ENCODE data around the gene KAT8.
A peak's percentile ranks its signal among the peaks of the same experiment; 100 is the strongest.

Gene KAT8

DNA sequence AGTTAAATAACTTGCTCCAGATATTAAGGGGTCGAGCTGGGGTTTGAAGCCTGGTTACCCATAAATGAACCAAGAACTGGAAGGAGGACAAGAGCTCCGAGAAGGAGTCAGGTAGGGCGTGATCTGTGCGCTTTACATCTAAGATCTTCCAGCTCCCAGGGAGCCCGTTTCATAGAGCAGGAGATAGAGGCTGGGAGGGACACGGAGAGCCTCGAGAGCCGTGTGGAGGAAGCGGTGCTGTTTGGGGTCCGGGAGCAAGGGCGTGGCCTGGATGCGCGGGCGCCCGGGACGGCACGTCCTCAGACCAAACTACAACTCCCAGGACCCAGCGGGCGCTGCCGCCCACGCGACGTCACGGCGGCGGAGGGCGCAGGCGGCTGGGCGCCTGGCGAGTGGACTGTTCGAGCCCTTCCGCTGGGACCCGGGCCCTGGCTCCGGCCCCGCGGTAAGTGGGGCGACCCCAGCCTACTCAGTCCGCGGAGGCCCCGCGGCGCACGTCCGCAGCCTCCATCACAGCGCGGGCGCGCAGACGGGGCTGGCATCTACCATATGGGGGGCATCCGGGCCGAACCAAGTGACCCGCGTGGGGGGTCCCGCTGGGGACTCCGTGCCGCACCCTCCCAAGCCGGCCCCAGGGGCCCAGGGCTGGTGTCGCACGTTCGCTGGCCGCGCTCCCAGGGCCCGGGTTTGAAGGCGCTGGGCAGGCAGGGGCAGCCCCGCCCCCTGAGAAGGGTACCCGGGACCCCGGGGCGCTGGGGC, 9.2 kb upstream of the KAT8 start, which contains the start of gene BCKDK:
BCKDK (plus strand) TSS at position 352 of the 759 bp plus-strand sequence. CDS start 838 bp downstream, outside the sequence.
- peak; percentile 82 for DNase-seq
- peaks cover 41% of the 10 kb centered on the region for H3K36me3 ChIP-seq
- no peaks in the 10 kb centered on the region for H3K27me3 ChIP-seq (ENCODE audit: insufficient read depth, low read depth, severe bottlenecking)
- H3K27ac ChIP-seq, result peak within 1 kb of the TSS; percentile 86
- no peaks in the 10 kb centered on the region for H3K9me3 ChIP-seq (ENCODE audit: severe bottlenecking)
- peak within 1 kb of the TSS; percentile 68 for H3K4me3 ChIP-seq (ENCODE audit: low read depth, low read length)
- TF ChIP-seq, protein P1, sequence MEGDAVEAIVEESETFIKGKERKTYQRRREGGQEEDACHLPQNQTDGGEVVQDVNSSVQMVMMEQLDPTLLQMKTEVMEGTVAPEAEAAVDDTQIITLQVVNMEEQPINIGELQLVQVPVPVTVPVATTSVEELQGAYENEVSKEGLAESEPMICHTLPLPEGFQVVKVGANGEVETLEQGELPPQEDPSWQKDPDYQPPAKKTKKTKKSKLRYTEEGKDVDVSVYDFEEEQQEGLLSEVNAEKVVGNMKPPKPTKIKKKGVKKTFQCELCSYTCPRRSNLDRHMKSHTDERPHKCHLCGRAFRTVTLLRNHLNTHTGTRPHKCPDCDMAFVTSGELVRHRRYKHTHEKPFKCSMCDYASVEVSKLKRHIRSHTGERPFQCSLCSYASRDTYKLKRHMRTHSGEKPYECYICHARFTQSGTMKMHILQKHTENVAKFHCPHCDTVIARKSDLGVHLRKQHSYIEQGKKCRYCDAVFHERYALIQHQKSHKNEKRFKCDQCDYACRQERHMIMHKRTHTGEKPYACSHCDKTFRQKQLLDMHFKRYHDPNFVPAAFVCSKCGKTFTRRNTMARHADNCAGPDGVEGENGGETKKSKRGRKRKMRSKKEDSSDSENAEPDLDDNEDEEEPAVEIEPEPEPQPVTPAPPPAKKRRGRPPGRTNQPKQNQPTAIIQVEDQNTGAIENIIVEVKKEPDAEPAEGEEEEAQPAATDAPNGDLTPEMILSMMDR (IDR thresholded peaks at IDR 0.05; ENCODE audit: low read depth, low read length), result no peak

DNA sequence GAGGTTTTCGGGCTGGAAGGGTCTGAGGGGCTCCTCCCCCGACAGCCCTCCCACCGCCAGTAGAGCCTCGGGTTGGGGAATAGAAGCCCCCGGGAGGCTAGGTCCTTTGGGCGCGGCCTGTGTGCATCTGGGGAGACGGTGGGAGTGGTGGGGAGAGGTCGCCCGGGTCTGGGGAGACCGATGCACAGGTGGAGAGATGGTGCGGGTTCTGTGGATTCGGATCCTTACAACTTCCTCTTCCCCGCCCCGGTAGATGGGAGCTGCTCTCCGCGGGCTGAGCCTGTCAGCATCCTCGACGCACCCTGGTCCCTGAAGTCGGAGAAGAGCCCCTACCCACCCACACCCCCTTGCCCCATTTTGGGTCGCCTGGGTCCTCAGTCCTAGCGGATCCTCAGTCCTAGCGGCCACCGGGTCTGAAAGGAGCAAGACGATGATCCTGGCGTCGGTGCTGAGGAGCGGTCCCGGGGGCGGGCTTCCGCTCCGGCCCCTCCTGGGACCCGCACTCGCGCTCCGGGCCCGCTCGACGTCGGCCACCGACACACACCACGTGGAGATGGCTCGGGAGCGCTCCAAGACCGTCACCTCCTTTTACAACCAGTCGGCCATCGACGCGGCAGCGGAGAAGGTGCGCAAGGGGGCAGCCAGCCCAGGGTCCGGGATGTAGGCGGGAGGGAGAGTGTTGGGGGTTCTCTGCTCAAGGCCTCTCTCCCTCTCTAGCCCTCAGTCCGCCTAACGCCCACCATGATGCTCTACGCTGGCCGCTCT, 8.5 kb upstream of the KAT8 start:
- H3K4me3 ChIP-seq (ENCODE audit: low read depth, low read length), result peak overlapping the region; percentile 68
- TF ChIP-seq, protein P1 (IDR thresholded peaks at IDR 0.05; ENCODE audit: low read depth, low read length), result no peak
- no peaks in the 10 kb centered on the region for H3K27me3 ChIP-seq (ENCODE audit: insufficient read depth, low read depth, severe bottlenecking)
- DNase-seq, result no peak
- no peaks in the 10 kb centered on the region for H3K9me3 ChIP-seq (ENCODE audit: severe bottlenecking)
- H3K36me3 ChIP-seq, result peaks cover 44% of the 10 kb centered on the region
- H3K27ac ChIP-seq, result peak overlapping the region; percentile 86

DNA sequence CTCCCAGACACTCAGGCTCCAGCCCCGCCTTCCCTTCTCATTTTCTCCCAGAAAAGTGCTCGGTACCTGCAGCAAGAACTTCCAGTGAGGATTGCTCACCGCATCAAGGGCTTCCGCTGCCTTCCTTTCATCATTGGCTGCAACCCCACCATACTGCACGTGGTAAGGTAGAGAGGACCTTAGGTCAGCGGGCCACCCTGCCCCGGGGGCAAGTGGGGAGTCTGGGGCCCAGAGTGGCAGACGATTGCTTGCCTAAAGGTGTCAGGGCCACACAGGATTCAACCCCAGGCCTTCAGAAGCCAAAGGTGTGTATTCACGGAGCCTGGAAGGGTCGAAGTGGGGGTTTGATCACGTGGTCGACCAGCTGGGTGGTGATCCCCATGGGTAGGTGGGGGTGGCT, 7.8 kb upstream of the KAT8 start:
- peaks cover 44% of the 10 kb centered on the region for H3K36me3 ChIP-seq
- no peak for DNase-seq
- no peaks in the 10 kb centered on the region for H3K27me3 ChIP-seq (ENCODE audit: insufficient read depth, low read depth, severe bottlenecking)
- no peak overlapping the region for H3K27ac ChIP-seq
- H3K4me3 ChIP-seq (ENCODE audit: low read depth, low read length), result no peak overlapping the region
- no peaks in the 10 kb centered on the region for H3K9me3 ChIP-seq (ENCODE audit: severe bottlenecking)
- TF ChIP-seq, protein P1 (IDR thresholded peaks at IDR 0.05; ENCODE audit: low read depth, low read length), result no peak

DNA sequence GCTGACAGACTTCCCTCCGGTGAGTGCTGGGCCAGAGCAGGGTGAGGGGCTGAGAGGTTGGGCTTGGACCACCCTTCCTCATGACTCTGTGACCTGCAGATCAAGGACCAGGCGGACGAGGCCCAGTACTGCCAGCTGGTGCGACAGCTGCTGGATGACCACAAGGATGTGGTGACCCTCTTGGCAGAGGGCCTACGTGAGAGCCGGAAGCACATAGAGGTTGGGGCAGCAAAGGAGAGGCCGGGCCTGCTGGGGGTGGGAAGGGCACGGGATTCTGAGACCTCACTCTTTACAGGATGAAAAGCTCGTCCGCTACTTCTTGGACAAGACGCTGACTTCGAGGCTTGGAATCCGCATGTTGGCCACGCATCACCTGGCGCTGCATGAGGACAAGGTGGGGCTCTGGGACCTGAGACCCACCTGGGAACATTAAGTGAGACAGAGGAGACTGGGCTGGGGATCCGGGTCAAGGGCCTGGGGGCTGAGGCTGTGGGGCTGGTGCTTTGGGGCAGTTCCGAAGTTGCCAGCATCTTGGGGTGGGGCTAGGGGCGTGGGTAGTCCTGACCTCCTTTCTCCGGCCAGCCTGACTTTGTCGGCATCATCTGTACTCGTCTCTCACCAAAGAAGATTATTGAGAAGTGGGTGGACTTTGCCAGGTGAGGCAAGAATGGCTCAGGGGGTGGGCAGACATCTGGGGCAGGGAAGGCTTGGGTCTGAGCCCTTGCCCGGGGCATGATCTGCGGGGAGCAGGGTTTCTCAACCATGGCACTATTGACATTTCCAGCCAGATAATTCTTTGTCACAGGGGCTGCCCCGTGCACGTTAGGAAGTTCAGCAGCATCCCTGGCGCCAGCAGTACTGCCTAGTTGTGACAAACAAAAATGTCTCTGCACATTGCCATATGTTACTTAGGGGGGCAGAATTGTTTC, 7.1 kb upstream of the KAT8 start:
- no peak for DNase-seq
- Histone ChIP-seq H3K27ac (no peak overlapping the region), H3K36me3 (peaks cover 44% of the 10 kb centered on the region), H3K4me3 (ENCODE audit: low read depth, low read length) (no peak overlapping the region), H3K27me3 (ENCODE audit: insufficient read depth, low read depth, severe bottlenecking) (no peaks in the 10 kb centered on the region), H3K9me3 (ENCODE audit: severe bottlenecking) (no peaks in the 10 kb centered on the region)
- TF ChIP-seq, protein P1 (IDR thresholded peaks at IDR 0.05; ENCODE audit: low read depth, low read length), result no peak

DNA sequence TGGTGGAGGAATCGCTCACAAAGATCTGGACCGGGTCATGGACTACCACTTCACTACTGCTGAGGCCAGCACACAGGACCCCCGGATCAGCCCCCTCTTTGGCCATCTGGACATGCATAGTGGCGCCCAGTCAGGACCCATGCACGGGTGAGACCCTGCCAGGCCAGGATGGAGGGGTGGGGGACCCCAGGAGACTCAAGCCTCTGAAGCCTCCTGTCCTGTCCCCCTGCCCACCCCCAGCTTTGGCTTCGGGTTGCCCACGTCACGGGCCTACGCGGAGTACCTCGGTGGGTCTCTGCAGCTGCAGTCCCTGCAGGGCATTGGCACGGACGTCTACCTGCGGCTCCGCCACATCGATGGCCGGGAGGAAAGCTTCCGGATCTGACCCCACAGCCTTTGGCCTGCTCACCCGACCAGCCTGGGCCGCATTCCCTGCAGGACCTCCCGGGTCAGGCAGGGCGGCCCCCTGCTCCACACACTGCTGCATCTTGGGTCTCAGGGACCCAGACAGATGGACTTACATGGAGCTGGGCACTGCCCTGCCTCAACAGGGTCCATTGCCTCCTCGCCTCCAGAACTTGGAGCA, 5.5 kb upstream of the KAT8 start:
- TF ChIP-seq, protein P1 (IDR thresholded peaks at IDR 0.05; ENCODE audit: low read depth, low read length), result no peak
- H3K4me3 ChIP-seq (ENCODE audit: low read depth, low read length), result no peak overlapping the region
- peaks cover 44% of the 10 kb centered on the region for H3K36me3 ChIP-seq
- no peak overlapping the region for H3K27ac ChIP-seq
- no peaks in the 10 kb centered on the region for H3K9me3 ChIP-seq (ENCODE audit: severe bottlenecking)
- no peak for DNase-seq
- H3K27me3 ChIP-seq (ENCODE audit: insufficient read depth, low read depth, severe bottlenecking), result no peaks in the 10 kb centered on the region

All from WERI-Rb-1 (cell line).